Uterus (tissue), 4 donors: ENCODE results near the gene TCP1. TPM values are rescaled to one million over a fixed set of nuclear protein-coding genes. Genes with fewer than 3 reads are reported as not detected.

ENCODE experiments used
- DNase-seq, 2 donors: peaks; one replicate each; pipeline ENCODE4 v3.0.0-alpha.2; 2019 to 2020
- H3K27ac ChIP-seq, 2 donors: fragments of 200-600 bp; sonication (generic); 1 replicate in 1 of 2; 2 replicates in 1 of 2; pipeline ENCODE4 v1.5.1; 2016 to 2018
- H3K27me3 ChIP-seq, 2 donors: fragments of 200-600 bp; sonication (generic); one replicate each; pipeline ENCODE4 v1.5.1; 2018 to 2019; ENCODE audit warnings: control low read depth in 1 of 2
- H3K36me3 ChIP-seq, 2 donors: fragments of 200-600 bp; sonication (generic); one replicate each; pipeline ENCODE4 v1.5.1; 2019; ENCODE audit warnings: control low read depth in 1 of 2
- H3K4me1 ChIP-seq, 2 donors: fragments of 200-600 bp; sonication (generic); one replicate each; pipeline ENCODE4 v1.5.1; 2018 to 2019; ENCODE audit warnings: control low read depth in 1 of 2
- H3K4me3 ChIP-seq, 2 donors: fragments of 200-600 bp; sonication (generic); 1 replicate in 1 of 2; 2 replicates in 1 of 2; pipeline ENCODE4 v1.5.1; 2018 to 2019; ENCODE audit warnings: mild to moderate bottlenecking in 1 of 2
- H3K9me3 ChIP-seq, 2 donors: fragments of 200-600 bp; sonication (generic); one replicate each; pipeline ENCODE4 v1.5.1; 2019; ENCODE audit warnings: control low read depth in 1 of 2
- POLR2A ChIP-seq, 2 donors: fragments of 450-650 bp; IDR thresholded peaks; one replicate each; pipeline ENCODE4 v1.6.1; 2016; ENCODE audit warnings: antibody characterized with exemption in 2 of 2, mild to moderate bottlenecking in 1 of 2, moderate library complexity in 1 of 2
- intact Hi-C: fragments of 100-400 bp; cut with DNase I; formaldehyde crosslinking; loops from one replicate; pipeline ENCODE4 v1.15.1; 2023; ENCODE audit warnings: low total_unique reads
- total RNA-seq, 4 donors: library from RNA; depleted of rRNA in 3 of 4; stranded (reverse); fragments of >200 nt in 3 of 4; gene quantifications; one replicate each; pipeline versions ENCODE4 v1.1.0 to v1.2.4, GENCODE V29; 2014 to 2023
- TF ChIP-seq, protein P1 (sequence below), 4 experiments: fragments of 200-600 bp in 2 of 4; fragments of 450-650 bp in 2 of 4; sonication (generic) in 2 of 4; IDR thresholded peaks; one replicate each; pipeline ENCODE4 v1.5.1; 2016 to 2019; ENCODE audit warnings: antibody characterized with exemption in 4 of 4, mild to moderate bottlenecking in 2 of 4, moderate library complexity in 1 of 4
- donor health status: DM: yes; HTN: yes; CAD: no.

Gene TCP1
- total RNA-seq, 4 donors from 2014 or later: 109 to 241 (median 170) TPM

DNA sequence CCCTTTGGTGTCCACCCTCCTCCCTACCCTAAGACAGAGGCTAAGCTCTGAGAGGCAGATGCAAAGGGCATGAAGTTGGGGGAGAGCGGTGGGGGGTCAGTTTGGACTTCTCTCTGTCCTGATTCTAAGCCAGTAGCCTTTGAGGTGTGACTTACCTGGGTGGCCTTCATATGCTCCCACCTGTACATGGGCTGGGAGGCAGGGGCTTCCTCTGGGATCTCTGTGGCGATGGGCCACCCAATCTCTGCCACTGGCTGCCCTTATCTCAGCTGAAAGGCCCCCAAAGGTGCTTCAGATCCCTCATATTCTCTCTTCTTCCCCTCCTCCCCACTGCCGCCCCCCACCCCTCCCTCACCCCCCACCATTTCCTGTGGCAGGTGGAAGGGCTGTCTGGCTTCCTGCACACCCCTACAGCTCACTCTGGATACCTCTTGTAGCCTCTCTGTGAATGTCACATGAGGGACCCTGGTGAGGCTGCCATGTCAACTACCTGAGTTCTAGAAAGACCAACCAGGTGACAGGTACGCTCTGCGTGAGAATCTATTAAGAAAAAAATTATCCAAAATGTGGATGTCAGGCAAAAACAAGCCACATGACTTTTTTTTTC lies 44.7 kb upstream of the TCP1 start:
- no peak overlapping the region for H3K4me3 ChIP-seq
- no peak for TF ChIP-seq POLR2A (IDR thresholded peaks at IDR 0.05)
- TF ChIP-seq, protein P1, sequence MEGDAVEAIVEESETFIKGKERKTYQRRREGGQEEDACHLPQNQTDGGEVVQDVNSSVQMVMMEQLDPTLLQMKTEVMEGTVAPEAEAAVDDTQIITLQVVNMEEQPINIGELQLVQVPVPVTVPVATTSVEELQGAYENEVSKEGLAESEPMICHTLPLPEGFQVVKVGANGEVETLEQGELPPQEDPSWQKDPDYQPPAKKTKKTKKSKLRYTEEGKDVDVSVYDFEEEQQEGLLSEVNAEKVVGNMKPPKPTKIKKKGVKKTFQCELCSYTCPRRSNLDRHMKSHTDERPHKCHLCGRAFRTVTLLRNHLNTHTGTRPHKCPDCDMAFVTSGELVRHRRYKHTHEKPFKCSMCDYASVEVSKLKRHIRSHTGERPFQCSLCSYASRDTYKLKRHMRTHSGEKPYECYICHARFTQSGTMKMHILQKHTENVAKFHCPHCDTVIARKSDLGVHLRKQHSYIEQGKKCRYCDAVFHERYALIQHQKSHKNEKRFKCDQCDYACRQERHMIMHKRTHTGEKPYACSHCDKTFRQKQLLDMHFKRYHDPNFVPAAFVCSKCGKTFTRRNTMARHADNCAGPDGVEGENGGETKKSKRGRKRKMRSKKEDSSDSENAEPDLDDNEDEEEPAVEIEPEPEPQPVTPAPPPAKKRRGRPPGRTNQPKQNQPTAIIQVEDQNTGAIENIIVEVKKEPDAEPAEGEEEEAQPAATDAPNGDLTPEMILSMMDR (IDR thresholded peaks at IDR 0.05): no peak
- no peak for DNase-seq
- no peaks in the 10 kb centered on the region for H3K36me3 ChIP-seq
- peaks cover 0 to 5% of the 10 kb centered on the region in 2 donors for H3K4me1 ChIP-seq
- no peaks in the 10 kb centered on the region for H3K27me3 ChIP-seq
- intact Hi-C loops: no loop called here
- no peaks in the 10 kb centered on the region for H3K9me3 ChIP-seq
- peak overlapping the region; percentile 90 to 92 for H3K27ac ChIP-seq

DNA sequence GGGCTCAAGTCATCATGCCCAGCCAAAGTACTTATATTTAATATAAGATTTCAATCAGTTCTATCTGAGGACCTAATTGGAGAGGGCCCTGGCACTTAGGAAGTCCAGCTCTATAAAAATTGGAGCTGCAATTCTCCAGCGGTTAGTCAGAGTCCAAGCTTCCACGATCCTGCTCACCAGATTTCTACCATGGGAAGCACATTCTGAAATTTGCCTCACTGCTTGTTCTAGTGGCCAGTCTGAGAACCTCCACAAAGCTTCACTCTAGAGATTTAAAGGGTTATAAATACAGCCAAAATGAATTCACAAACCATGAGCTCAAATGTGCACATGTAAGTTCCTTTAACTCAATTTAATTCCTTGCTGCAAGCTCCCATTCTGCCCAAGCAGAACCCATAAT lies 44.2 kb upstream of the TCP1 start:
- no peak overlapping the region for H3K4me3 ChIP-seq
- no peak for DNase-seq
- intact Hi-C loops: no loop called here
- H3K27ac ChIP-seq: peak overlapping the region; percentile 43 to 92
- TF ChIP-seq, protein P1 (IDR thresholded peaks at IDR 0.05): peak in 1 of 4 experiments; percentile 11
- TF ChIP-seq POLR2A (IDR thresholded peaks at IDR 0.05): no peak
- no peaks in the 10 kb centered on the region for H3K9me3 ChIP-seq
- H3K4me1 ChIP-seq: peaks cover 0 to 5% of the 10 kb centered on the region in 2 donors
- H3K36me3 ChIP-seq: no peaks in the 10 kb centered on the region
- no peaks in the 10 kb centered on the region for H3K27me3 ChIP-seq

DNA sequence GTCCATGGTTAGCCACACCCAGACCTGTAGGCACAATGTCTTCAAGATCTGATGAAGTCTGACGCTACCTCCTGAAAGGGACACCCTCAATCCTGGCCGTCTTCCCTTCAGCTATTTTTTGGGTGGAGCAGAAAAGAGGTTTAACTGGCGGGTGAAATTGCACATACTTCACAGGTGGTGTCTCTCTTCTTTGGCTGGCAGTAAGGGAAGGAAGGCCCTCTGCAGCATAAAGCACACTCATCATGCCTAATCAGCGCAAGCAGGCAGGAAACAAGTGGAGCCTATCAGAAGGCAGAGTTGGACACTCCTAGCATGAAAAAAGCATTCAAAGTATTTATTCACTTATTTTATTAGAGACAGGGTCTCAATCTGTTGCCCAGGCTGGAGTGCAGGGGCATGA lies 43.5 kb upstream of the TCP1 start:
- Histone ChIP-seq H3K27me3 (no peaks in the 10 kb centered on the region), H3K9me3 (no peaks in the 10 kb centered on the region), H3K36me3 (no peaks in the 10 kb centered on the region), H3K27ac (peak overlapping the region; percentile 43 to 92), H3K4me1 (peaks cover 0 to 5% of the 10 kb centered on the region in 2 donors), H3K4me3 (no peak overlapping the region)
- intact Hi-C loops: no loop called here
- DNase-seq: no peak
- TF ChIP-seq, protein P1 (IDR thresholded peaks at IDR 0.05): no peak
- TF ChIP-seq POLR2A (IDR thresholded peaks at IDR 0.05): no peak

DNA sequence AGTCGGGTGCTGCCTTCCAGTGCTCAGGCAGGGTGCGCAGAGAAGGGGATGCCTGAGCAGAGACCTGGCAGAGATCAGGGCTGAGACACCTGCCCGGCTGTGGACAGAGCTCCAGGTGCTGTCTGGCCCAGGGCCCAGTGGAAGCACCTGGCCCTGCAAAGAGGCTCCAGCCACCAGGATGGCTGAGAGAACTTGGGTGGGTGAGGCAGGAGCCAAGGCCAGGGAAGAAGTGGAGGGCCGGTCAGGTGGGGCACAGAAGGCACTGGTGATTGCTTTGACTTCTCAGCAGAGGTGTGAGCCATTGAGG lies 41.9 kb upstream of the TCP1 start:
- Histone ChIP-seq H3K4me3 (no peak overlapping the region), H3K9me3 (no peaks in the 10 kb centered on the region), H3K27me3 (no peaks in the 10 kb centered on the region), H3K36me3 (no peaks in the 10 kb centered on the region), H3K27ac (no peak overlapping the region), H3K4me1 (peaks cover 0 to 5% of the 10 kb centered on the region in 2 donors)
- no peak for DNase-seq
- TF ChIP-seq, protein P1 (IDR thresholded peaks at IDR 0.05): no peak
- no peak for TF ChIP-seq POLR2A (IDR thresholded peaks at IDR 0.05)
- intact Hi-C loops: no loop called here

DNA sequence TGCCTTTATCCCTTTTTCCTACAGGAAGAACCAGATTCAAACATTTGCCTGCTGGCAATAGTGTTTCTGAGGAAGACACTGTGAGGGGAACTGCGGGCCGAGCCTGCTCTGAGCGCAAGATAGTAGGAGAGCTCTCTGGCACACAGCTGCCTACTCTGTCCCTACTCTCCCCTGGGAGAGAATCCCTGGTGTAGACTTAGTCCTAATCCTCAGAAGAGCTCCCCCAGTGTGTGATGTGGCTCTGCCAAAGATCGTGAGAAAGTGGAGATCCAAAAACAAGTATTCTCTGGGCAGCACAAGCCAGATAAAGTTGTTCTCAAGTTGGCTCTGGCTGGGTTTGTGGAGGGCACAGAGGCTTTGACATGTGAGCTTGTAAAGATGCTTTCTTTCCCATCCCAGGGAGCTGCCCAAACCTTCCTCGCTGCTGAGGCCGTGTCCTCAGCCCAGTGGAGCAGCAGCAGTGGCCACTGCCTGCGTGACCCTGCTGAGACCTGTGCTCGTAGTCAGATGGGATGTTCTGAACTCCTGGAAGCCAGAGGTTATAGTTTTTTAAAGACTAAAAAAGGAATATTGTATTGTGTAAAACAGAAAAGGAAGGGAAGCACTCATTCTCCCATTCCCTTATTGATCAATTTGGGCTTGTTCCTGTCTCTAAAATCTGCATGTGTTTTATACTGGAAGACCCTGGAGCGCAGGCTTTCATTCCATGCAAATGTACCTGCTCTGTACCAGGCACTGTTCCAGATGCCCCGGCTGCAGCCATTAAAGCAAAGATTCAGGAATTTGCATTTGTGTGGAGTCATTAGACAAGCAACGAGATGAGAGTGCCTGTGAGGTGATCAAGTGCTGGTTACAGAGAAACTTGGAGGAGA lies 41.3 kb upstream of the TCP1 start:
- Histone ChIP-seq H3K27me3 (no peaks in the 10 kb centered on the region), H3K4me3 (no peak overlapping the region), H3K9me3 (no peaks in the 10 kb centered on the region), H3K36me3 (no peaks in the 10 kb centered on the region), H3K4me1 (peaks cover 0 to 4% of the 10 kb centered on the region in 2 donors), H3K27ac (peak overlapping the region; percentile 35 to 46)
- no peak for DNase-seq
- intact Hi-C loops: no loop called here
- no peak for TF ChIP-seq POLR2A (IDR thresholded peaks at IDR 0.05)
- TF ChIP-seq, protein P1 (IDR thresholded peaks at IDR 0.05): no peak
